ENCODE results near the gene FOXP1. TPM values are rescaled to one million over a fixed set of nuclear protein-coding genes. Genes with fewer than 3 reads are reported as not detected.

FOXP1 gene
- total and polyA plus RNA-seq, 2 of the 13 experiments (the other 11 are each of a cell fraction or from before 2014, with no cell fraction given), result 40.4 to 59.0 TPM

DNA sequence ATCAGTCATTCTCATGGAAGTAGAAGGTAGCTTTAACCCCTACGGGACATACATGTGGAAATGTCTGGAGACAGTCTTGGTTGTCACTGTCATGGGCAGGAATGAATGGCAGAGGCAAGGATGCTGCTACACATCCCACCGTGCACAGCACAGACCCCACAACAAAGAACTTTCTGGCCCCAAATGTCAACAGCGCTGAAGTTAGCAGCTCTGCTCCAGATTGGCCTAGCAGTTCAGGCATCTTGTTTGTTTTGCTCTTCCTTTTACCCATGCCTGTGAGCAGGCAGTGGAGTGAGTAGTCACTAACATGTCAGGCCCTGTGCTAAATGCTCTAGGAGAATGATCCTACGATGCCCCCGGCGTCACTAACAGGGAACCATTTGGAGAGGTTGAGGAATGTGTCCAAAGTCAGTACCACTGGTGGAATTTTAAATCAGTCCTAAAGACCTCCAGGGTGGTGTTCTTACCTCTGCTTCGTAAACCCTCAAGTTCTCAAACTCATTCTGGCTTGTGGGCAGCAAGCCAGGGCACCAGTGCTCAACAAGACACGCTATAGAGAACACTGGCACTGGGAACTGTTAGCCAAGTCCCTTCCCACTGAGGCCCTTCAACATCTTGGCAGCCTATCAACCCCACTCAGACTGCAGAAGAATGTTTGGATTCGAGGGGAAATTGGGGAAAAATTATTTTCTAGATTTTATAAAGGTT, 142.2 kb downstream of the FOXP1 start (continued):
- TF ChIP-seq ETV5 (CRISPR knock-in tag; IDR thresholded peaks at IDR 0.05; ENCODE audit: borderline replicate concordance) (no peak), ZNF788 (CRISPR knock-in tag; IDR thresholded peaks at IDR 0.05; ENCODE audit: borderline replicate concordance) (no peak)

DNA sequence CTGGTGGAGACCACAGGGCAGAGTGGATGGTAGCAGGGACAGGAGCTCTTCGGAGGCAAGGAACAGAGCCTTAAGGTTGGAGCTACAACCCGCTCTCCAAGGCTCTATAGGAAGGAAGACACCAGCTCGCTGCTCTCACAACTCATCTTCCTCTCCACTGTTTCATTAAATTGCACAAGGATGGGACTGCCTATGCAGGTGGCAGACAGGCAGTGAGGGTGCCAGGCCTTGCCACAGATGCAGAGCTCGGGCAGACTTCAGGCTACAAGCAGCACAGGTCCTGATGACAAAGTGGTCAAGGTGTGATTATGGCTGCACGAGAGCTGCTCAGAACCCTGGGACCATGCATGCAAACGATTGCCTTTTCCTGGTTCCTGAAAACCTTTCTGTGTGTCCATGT, 144.6 kb downstream of the FOXP1 start:
- no peak overlapping the region for H3K4me2 ChIP-seq (ENCODE audit: low read depth, low read length)
- intact Hi-C loops (cut with micrococcal nuclease; ENCODE audit: unreplicated experiment), result no loop called here
- H3K27me3 ChIP-seq (ENCODE audit: control insufficient read depth in 1 of 2, insufficient read depth in 2 of 2, low read length in 2 of 2), result no peaks in the 10 kb centered on the region
- no peak overlapping the region for H2AFZ ChIP-seq (ENCODE audit: low read length)
- ATAC-seq, result no peak
- no peak overlapping the region for H3K9ac ChIP-seq (ENCODE audit: insufficient read depth, low read depth, low read length)
- H3K36me3 ChIP-seq (replicated peaks in 1 of 2; ENCODE audit: control insufficient read depth in 1 of 2, insufficient read depth in 2 of 2, low read length in 2 of 2), result peaks cover 0 to 11% of the 10 kb centered on the region in 2 experiments; a peak in 3 of 5 replicates
- DNase-seq (ENCODE audit: low spot score), result no peak
- no peak overlapping the region for H3K27ac ChIP-seq (ENCODE audit: extremely low read length, insufficient read depth, low read length)
- H3K4me3 ChIP-seq (replicated peaks in 1 of 3; ENCODE audit: insufficient read depth in 1 of 3, low read depth in 2 of 3, low read length in 3 of 3), result no peak overlapping the region
- no peaks in the 10 kb centered on the region for H3K9me3 ChIP-seq (ENCODE audit: low read length)
- no TSS peak for BruUV-seq (replicated peaks)
- H3K79me2 ChIP-seq (ENCODE audit: insufficient read depth, low read length), result peaks cover 14% of the 10 kb centered on the region
- ChIA-PET CTCF (ENCODE audit: low intra/inter-chr PET ratio, low total read pairs) (no interaction called here), POLR2A (interaction anchor here (0.6 kb wide), 1 partner anchor 198 kb away, joined by 5 read pairs; no protein-coding TSS in a partner anchor)
- in situ Hi-C loops (cut with HindIII; ENCODE audit: extremely low pct_ligation_motif_present, low pct_unique_long_range_greater_than_20kb), result no loop called here
- H4K20me1 ChIP-seq (ENCODE audit: insufficient read depth, low read length), result peaks cover 8% of the 10 kb centered on the region
- TF ChIP-seq, protein P1, sequence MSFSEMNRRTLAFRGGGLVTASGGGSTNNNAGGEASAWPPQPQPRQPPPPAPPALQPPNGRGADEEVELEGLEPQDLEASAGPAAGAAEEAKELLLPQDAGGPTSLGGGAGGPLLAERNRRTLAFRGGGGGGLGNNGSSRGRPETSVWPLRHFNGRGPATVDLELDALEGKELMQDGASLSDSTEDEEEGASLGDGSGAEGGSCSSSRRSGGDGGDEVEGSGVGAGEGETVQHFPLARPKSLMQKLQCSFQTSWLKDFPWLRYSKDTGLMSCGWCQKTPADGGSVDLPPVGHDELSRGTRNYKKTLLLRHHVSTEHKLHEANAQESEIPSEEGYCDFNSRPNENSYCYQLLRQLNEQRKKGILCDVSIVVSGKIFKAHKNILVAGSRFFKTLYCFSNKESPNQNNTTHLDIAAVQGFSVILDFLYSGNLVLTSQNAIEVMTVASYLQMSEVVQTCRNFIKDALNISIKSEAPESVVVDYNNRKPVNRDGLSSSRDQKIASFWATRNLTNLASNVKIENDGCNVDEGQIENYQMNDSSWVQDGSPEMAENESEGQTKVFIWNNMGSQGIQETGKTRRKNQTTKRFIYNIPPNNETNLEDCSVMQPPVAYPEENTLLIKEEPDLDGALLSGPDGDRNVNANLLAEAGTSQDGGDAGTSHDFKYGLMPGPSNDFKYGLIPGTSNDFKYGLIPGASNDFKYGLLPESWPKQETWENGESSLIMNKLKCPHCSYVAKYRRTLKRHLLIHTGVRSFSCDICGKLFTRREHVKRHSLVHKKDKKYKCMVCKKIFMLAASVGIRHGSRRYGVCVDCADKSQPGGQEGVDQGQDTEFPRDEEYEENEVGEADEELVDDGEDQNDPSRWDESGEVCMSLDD (CRISPR knock-in tag; IDR thresholded peaks at IDR 0.05; ENCODE audit: borderline replicate concordance), result no peak
- TF ChIP-seq, protein P2, sequence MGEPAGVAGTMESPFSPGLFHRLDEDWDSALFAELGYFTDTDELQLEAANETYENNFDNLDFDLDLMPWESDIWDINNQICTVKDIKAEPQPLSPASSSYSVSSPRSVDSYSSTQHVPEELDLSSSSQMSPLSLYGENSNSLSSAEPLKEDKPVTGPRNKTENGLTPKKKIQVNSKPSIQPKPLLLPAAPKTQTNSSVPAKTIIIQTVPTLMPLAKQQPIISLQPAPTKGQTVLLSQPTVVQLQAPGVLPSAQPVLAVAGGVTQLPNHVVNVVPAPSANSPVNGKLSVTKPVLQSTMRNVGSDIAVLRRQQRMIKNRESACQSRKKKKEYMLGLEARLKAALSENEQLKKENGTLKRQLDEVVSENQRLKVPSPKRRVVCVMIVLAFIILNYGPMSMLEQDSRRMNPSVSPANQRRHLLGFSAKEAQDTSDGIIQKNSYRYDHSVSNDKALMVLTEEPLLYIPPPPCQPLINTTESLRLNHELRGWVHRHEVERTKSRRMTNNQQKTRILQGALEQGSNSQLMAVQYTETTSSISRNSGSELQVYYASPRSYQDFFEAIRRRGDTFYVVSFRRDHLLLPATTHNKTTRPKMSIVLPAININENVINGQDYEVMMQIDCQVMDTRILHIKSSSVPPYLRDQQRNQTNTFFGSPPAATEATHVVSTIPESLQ (CRISPR knock-in tag; conservative IDR thresholded peaks at IDR 0.05), result no peak
- no peak for TF ChIP-seq NR3C1 (CRISPR knock-in tag; IDR thresholded peaks at IDR 0.05)
- TF ChIP-seq STAG1 (CRISPR knock-in tag; IDR thresholded peaks at IDR 0.05), result no peak
- TF ChIP-seq NR2F6 (IDR thresholded peaks at IDR 0.05), result no peak
- TF ChIP-seq NR2F6 (CRISPR knock-in tag; IDR thresholded peaks at IDR 0.05), result no peak
- no peak for FAIRE-seq
- 95% methylated on average over 6 of the region's 6 CpGs for WGBS (ENCODE audit: low lambda C conversion rate)
- H3K4me1 ChIP-seq (ENCODE audit: insufficient read depth, low read length), result no peaks in the 10 kb centered on the region
